Retinal pigment epithelial cell (primary cell): ENCODE measurements around the gene MSH4.

Experiments used
- DNase-seq: peaks from one replicate; pipeline ENCODE4 v3.0.0-alpha.2; 2010; ENCODE audit warnings: low read depth
- H3K4me3 ChIP-seq: 2 replicates; pipeline ENCODE4 v1.5.1; 2011; ENCODE audit warnings: mild to moderate bottlenecking, low read length, control low read depth, moderate library complexity
- CTCF ChIP-seq: conservative IDR thresholded peaks from 2 replicates; pipeline ENCODE4 v1.5.1; 2011; ENCODE audit warnings: low read depth, low read length, control low read depth, inconsistent platforms

The MSH4 gene

GRCh38 chr1:75952016-75952415 is 155.3 kb downstream of the MSH4 start:
- TF ChIP-seq CTCF: no peak
- DNase-seq: no peak
- no peak overlapping the region for H3K4me3 ChIP-seq

GRCh38 chr1:75953461-75953860 is 156.8 kb downstream of the MSH4 start:
- no peak for DNase-seq
- TF ChIP-seq CTCF: no peak
- H3K4me3 ChIP-seq: no peak overlapping the region

- DNase-seq: no peak
- no peak overlapping the region for H3K4me3 ChIP-seq
- TF ChIP-seq CTCF: no peak
These were observed 157.9 kb downstream of the MSH4 start for GRCh38 chr1:75954586-75954985.
